Measurements from ENCODE around the gene UNC119. TPM values are rescaled to one million over a fixed set of nuclear protein-coding genes. Genes with fewer than 3 reads are reported as not detected.

Gene UNC119
- polyA plus RNA-seq, 3 donors, result 77.5 to 189 (median 80.2) TPM

DNA sequence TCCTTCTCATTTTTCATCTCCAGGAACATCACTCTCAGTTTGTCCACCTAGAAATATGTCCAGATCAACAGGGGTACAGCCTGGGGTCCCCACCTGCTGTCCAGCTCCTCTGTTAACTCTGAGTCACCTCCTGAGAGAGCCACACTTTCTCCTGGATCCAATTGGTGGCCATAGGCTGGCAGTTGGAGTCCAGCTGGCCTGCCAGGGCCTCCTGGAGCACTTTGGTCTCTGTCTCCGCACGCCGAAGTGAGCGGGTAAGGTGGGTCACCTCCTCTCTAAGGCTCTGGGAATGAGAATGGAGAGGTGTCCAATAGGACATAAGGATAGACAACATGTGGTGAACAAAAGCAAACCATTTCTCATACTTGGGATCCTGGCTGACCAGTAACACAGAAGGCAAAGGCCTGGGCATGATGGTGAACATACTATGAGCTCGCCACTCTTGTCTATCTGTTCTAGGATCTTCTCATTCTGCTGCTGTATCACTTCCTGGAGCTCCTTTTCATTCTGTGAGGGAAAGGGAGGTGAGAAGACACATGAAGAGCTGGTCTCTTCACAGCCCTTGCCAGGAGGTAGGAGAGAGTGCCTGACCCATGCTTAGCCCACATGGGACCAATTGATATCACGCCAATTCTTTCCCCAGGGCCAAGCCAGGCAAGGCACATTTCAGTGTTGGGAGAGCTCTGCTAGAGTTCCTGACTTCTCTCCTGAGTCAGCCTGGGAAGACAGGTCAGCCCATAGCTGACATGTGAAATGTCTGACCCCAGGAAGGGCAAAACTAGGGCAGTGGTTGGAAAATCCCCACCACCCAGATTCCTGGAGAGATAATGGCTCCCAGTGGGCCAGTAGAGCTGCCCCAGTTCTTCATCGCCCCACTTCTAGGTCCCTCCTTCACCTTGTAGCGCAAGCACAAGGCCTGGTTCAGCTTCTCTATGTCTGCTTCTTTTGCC is 26.1 kb upstream of the UNC119 start:
- no peak overlapping the region for H3K4me3 ChIP-seq (replicated peaks in 1 of 3; ENCODE audit: low read depth in 2 of 3, low read length in 3 of 3)
- no peaks in the 10 kb centered on the region for H4K20me1 ChIP-seq (ENCODE audit: insufficient read depth, low read length)
- H3K9me3 Mint-ChIP-seq, result no peaks in the 10 kb centered on the region
- peaks cover 34 to 53% of the 10 kb centered on the region in 2 donors for H3K36me3 ChIP-seq (replicated peaks in 1 of 2; ENCODE audit: control insufficient read depth in 1 of 2, insufficient read depth in 2 of 2, low read length in 2 of 2)
- H3K27ac ChIP-seq (ENCODE audit: low read depth in 1 of 2, low read length in 2 of 2), result peak overlapping the region in 1 of 2 donors; percentile 30
- 87% methylated on average over 4 of the region's 8 CpGs for WGBS (ENCODE audit: insufficient coverage)
- H3K9me3 ChIP-seq (replicated peaks in 1 of 2; ENCODE audit: control insufficient read depth in 1 of 2, insufficient read depth in 1 of 2, low read length in 2 of 2), result no peaks in the 10 kb centered on the region
- no peaks in the 10 kb centered on the region for H3K27me3 ChIP-seq (ENCODE audit: control insufficient read depth in 2 of 2, insufficient read depth in 2 of 2, low read length in 2 of 2)
- H3K4me1 ChIP-seq (ENCODE audit: control insufficient read depth in 1 of 2, insufficient read depth in 2 of 2, low read length in 2 of 2), result peaks cover 4 to 6% of the 10 kb centered on the region in 2 donors
- peak overlapping the region in 3 of 7 donors; percentile 21 to 54 (median 24) for H3K27ac Mint-ChIP-seq
- no peak overlapping the region for H3K4me3 Mint-ChIP-seq
- H3K4me2 ChIP-seq (replicated peaks; ENCODE audit: extremely low read depth, low read length, poor library complexity, severe bottlenecking), result no peak overlapping the region
- H2AFZ ChIP-seq (ENCODE audit: insufficient read depth, low read depth, low read length, poor library complexity, severe bottlenecking), result no peak overlapping the region
- TF ChIP-seq CTCF (IDR thresholded peaks at IDR 0.05), result no peak
- intact Hi-C loops (cut with micrococcal nuclease), result loop anchor here in 1 of 2 donors (10.0 kb wide), 1 partner anchor 244 kb away; the partner anchor contains the start of genes IFT20 and TNFAIP1
- no peak for DNase-seq
- peaks cover 22 to 40% of the 10 kb centered on the region in 2 donors for H3K36me3 Mint-ChIP-seq
- H3K9ac ChIP-seq (ENCODE audit: insufficient read depth, low read length, poor library complexity, severe bottlenecking), result no peak overlapping the region
- peaks cover 2 to 5% (median 3%) of the 10 kb centered on the region in 3 donors for H3K27me3 Mint-ChIP-seq (ENCODE audit: low read depth in 3 of 3)
- H3K4me1 Mint-ChIP-seq, result peaks cover 11% of the 10 kb centered on the region
- no peaks in the 10 kb centered on the region for H3K79me2 ChIP-seq (ENCODE audit: insufficient read depth, low read length)

DNA sequence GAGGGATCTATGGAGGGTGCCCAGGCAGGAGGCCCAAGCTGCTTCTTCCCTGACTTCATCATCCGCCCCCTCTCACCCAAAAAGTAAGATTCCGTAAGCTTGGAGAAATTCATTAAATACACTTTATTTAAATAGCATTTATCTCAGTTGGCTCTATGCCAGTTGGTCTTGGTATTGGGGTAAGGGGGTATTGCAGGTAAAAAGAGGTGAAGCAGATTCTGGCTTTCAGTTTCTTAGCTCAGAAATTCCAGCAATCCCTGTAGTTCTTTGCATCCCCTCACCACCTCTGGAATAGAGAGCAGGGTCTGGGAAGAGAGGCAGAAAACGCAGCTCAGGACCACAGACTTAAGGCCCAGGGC is 25.0 kb upstream of the UNC119 start:
- Histone ChIP-seq H3K4me2 (replicated peaks; ENCODE audit: extremely low read depth, low read length, poor library complexity, severe bottlenecking) (peak overlapping the region; percentile 70), H3K4me3 (replicated peaks in 1 of 3; ENCODE audit: low read depth in 2 of 3, low read length in 3 of 3) (no peak overlapping the region), H3K27me3 (ENCODE audit: control insufficient read depth in 2 of 2, insufficient read depth in 2 of 2, low read length in 2 of 2) (no peaks in the 10 kb centered on the region), H3K79me2 (ENCODE audit: insufficient read depth, low read length) (no peaks in the 10 kb centered on the region), H3K36me3 (replicated peaks in 1 of 2; ENCODE audit: control insufficient read depth in 1 of 2, insufficient read depth in 2 of 2, low read length in 2 of 2) (peaks cover 23 to 42% of the 10 kb centered on the region in 2 donors), H2AFZ (ENCODE audit: insufficient read depth, low read depth, low read length, poor library complexity, severe bottlenecking) (peak overlapping the region; percentile 55), H4K20me1 (ENCODE audit: insufficient read depth, low read length) (no peaks in the 10 kb centered on the region), H3K9me3 (replicated peaks in 1 of 2; ENCODE audit: control insufficient read depth in 1 of 2, insufficient read depth in 1 of 2, low read length in 2 of 2) (no peaks in the 10 kb centered on the region), H3K27ac (ENCODE audit: low read depth in 1 of 2, low read length in 2 of 2) (peak overlapping the region in 1 of 2 donors; percentile 35), H3K4me1 (ENCODE audit: control insufficient read depth in 1 of 2, insufficient read depth in 2 of 2, low read length in 2 of 2) (peaks cover 4 to 6% of the 10 kb centered on the region in 2 donors), H3K9ac (ENCODE audit: insufficient read depth, low read length, poor library complexity, severe bottlenecking) (no peak overlapping the region)
- no peak for TF ChIP-seq CTCF (IDR thresholded peaks at IDR 0.05)
- 100% methylated on average over 1 of the region's 3 CpGs for WGBS (ENCODE audit: insufficient coverage)
- Mint-ChIP-seq H3K4me3 (no peak overlapping the region), H3K4me1 (peaks cover 13% of the 10 kb centered on the region), H3K27ac (peak overlapping the region in 1 of 7 donors; percentile 80), H3K36me3 (peaks cover 22 to 40% of the 10 kb centered on the region in 2 donors), H3K27me3 (ENCODE audit: low read depth in 3 of 3) (peaks cover 2 to 7% (median 3%) of the 10 kb centered on the region in 3 donors), H3K9me3 (no peaks in the 10 kb centered on the region)
- DNase-seq, result no peak
- intact Hi-C loops (cut with micrococcal nuclease), result loop anchor here in 1 of 2 donors (2.0 to 10.0 kb wide), 2 partner anchors 25 to 243 kb away; partner anchors contain the start of genes IFT20, TNFAIP1 and UNC119

Data from CD14-positive monocyte (primary cell).